LNCAP (cell line): ENCODE data around the gene UBAP2.

Source experiments
- TF ChIP-seq, protein P1 (sequence below): fragments of 450-650 bp; IDR thresholded peaks from 2 replicates; pipeline ENCODE4 v1.5.1; 2017; ENCODE audit warnings: mild to moderate bottlenecking

Gene UBAP2

DNA sequence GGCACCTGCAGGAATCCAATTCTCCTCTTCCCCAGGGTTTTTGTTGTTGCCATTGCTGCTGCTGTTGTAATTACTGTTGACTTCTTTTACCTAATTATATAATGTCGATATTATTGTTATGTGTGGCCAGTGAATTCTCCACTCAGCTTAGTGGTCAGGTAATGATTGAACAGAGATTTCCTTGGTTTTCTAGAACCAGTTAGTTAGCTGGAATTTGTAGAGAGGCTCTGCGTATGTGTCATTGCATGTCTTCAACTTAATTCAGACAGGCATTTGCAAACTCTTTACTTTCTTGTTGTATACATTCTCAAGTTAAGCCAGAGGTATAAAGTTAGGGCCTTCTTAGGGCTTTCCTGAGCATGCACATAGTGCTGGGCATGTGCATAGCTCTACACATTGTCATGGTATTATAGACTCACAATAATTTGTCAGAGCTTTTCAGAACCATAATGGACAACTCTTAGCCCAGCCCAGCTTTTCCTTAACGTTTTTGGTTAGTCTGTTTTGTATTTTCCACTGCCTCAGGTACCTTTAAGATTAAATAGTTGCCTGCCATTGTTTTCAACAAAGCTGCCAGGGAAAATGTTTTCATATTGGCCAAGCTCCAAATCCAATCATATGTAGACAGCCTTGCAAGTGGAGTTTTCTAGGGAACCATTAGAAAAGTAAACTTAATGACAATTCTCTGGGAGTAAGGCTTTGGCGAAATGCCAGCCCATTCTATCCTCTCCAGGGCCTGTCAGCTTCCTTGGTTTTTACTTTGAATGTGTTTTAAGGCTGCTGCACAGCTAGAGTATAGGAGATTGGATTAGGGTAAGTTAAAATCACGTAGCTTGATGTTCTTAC lies 163.6 kb downstream of the UBAP2 start:
- TF ChIP-seq, protein P1, sequence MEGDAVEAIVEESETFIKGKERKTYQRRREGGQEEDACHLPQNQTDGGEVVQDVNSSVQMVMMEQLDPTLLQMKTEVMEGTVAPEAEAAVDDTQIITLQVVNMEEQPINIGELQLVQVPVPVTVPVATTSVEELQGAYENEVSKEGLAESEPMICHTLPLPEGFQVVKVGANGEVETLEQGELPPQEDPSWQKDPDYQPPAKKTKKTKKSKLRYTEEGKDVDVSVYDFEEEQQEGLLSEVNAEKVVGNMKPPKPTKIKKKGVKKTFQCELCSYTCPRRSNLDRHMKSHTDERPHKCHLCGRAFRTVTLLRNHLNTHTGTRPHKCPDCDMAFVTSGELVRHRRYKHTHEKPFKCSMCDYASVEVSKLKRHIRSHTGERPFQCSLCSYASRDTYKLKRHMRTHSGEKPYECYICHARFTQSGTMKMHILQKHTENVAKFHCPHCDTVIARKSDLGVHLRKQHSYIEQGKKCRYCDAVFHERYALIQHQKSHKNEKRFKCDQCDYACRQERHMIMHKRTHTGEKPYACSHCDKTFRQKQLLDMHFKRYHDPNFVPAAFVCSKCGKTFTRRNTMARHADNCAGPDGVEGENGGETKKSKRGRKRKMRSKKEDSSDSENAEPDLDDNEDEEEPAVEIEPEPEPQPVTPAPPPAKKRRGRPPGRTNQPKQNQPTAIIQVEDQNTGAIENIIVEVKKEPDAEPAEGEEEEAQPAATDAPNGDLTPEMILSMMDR, result no peak

DNA sequence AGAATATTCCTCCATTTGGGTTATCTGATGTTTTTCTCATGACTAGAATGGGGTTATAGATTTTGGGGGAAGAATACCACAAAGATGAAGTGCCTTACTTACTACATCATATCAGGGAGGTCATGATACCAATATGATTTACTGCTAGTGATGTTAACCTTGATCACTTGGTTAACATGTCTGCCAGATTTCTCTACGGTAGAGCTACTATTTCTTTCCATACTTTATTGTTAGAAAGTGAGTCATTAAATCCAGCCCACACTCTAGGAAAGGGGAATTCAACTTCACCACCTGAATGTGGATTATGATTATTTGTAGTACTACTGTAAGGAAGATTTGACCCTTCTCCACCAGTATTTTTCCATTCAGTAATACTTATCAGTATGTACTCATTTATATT lies 167.1 kb downstream of the UBAP2 start:
- TF ChIP-seq, protein P1, result no peak

DNA sequence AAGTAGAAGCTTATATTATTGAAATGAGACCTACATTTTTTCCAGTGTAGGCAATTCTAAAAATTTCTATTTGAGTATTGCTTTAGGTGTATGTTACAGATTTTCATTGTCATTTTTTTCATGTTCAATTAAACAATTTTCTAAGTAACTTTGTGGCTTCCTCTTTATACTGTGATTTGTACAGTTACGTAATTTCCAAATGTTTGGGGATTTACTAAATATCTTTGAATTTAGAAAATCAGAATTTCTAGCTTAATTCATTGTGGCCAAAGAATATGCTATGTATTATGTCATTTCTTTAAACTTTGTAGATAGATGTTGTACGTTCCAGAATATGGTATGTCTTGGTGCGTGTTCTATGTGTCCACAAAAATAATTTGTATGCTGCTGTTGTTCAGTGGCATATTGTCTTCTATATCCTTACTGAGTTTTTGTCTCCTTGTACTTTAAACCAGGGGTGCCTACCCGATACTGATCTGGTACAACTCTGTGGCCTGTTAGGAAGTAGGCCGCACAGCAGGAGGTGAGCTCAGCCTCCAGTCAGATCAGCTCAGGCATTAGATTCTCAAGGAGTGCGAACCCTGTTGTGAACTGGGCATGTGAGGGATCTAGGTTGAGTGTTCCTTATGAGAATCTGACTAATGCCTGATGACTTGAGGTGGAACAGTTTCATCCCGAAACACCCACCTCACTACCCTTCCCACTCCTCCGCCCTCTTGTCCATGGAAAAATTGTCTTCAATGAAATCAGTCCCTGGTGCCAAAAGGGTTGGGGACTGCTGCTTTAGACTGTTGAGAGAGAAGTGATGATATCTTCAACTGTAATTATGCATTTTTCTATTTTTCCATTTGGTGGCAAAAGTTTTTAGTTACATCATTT lies 168.2 kb downstream of the UBAP2 start:
- TF ChIP-seq, protein P1, result no peak

DNA sequence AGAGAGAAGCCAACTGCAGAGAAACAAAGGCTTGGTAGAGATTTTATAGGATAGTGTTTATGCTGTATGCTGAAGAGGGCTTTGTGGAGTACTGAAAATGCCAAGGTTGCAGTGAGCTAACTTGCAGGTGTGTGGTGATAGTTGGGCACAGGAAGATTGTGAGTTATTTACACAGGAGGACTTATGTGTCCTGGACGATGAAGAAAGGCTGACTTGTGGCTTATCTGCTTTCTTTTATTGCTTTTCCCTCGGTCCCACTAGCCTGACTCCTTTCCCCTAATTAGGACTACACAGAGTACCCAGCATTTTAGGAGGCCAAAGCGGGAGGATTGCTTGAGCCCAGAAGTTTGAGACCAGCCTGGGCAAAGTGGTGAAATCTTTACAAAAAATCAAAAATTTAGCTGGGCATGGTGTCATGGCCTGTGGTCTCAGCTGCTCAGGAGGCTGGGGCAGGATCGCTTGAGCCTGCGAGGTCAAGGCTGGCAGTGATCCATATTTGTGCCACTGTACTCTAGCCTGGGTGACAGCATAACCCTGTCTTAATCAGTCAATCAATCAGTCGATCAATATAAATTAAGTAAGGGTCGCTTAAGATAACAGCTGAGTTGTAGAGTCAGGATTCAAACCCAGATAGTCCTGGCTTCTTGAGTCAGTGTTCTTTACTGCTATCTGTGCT lies 169.9 kb downstream of the UBAP2 start:
- TF ChIP-seq, protein P1, result no peak

DNA sequence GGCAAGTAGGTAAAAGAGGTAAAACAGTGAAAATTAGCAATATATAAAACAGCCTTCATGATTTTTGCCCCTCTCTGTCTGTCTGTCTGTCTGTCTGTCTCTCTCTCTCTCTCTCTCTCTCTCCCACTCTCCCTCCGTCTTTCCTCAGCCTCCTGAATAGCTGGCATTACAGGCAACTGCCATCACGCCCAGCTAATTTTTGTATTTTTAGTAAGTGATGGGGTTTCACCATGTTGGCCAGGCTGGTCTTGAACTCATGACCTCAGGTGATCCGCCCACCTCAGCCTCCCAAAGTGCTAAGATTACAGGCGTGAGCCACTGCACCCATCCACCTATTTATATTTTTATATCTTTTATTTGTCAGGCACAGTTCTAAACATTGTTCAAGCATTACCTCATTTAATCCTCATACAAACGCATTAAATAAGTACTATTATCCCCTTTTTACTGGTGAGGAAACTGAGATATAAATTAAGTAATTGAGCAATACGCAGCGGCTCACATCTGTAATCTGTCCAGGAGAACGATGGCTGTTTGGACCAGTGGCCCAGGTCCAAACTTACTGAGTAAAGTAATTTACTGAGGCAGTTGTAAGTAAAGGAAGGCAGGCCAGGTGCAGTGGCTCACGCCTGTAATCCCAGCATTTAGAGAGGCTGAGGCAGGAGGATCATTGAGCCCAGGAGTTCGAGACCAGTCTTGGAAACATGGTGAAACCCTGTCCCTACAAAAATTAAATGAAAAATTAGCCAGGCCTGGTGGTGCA lies 170.8 kb downstream of the UBAP2 start:
- TF ChIP-seq, protein P1, result no peak
